Liver (tissue), 9 donors: ENCODE results near the gene SMOC2. TPM values are rescaled to one million over a fixed set of nuclear protein-coding genes. Genes with fewer than 3 reads are reported as not detected.
A peak's percentile ranks its signal among the peaks of the same experiment; 100 is the strongest.

Source experiments
- DNase-seq: peaks from one replicate; pipeline ENCODE4 v3.0.0-alpha.2; 2017; ENCODE audit warnings: low spot score
- H3K27ac ChIP-seq, 2 donors: one replicate each; pipeline ENCODE4 v1.7.0; 2013; ENCODE audit warnings: inconsistent platforms in 2 of 2, low read length in 2 of 2, control low read depth in 1 of 2, low read depth in 1 of 2, mild to moderate bottlenecking in 1 of 2
- H3K27me3 ChIP-seq, 4 donors: one replicate each; pipeline versions ENCODE4 v1.6.1 to v1.7.0; 2013; ENCODE audit warnings: low read length in 3 of 4, inconsistent platforms in 1 of 4, mild to moderate bottlenecking in 1 of 4, moderate library complexity in 1 of 4; ENCODE audit not compliant: control insufficient read depth in 4 of 4, insufficient read depth in 4 of 4
- H3K36me3 ChIP-seq, 4 donors: one replicate each; pipeline versions ENCODE4 v1.6.1 to v1.7.0; 2013; ENCODE audit warnings: low read length in 3 of 4, mild to moderate bottlenecking in 3 of 4, low read depth in 1 of 4, moderate library complexity in 1 of 4; ENCODE audit not compliant: control insufficient read depth in 4 of 4, insufficient read depth in 3 of 4
- H3K4me1 ChIP-seq, 4 donors: one replicate each; pipeline versions ENCODE4 v1.6.1 to v1.7.0; 2013; ENCODE audit warnings: low read length in 3 of 4, mild to moderate bottlenecking in 3 of 4, moderate library complexity in 1 of 4; ENCODE audit not compliant: control insufficient read depth in 4 of 4, insufficient read depth in 4 of 4
- H3K4me3 ChIP-seq, 3 donors: one replicate each; pipeline versions ENCODE4 v1.6.1 to v1.7.0; 2013; ENCODE audit warnings: low read length in 3 of 3, control low read depth in 1 of 3, low read depth in 1 of 3, mild to moderate bottlenecking in 1 of 3
- H3K9ac ChIP-seq, 2 donors: one replicate each; pipeline ENCODE4 v1.7.0; 2013; ENCODE audit warnings: low read length in 2 of 2, mild to moderate bottlenecking in 2 of 2, moderate library complexity in 2 of 2, control low read depth in 1 of 2, low read depth in 1 of 2
- H3K9me3 ChIP-seq, 4 donors: one replicate each; pipeline versions ENCODE4 v1.6.1 to v1.7.0; 2013; ENCODE audit warnings: low read length in 3 of 4; ENCODE audit not compliant: control insufficient read depth in 4 of 4
- CTCF ChIP-seq: fragments of 150-350 bp; IDR thresholded peaks from 2 replicates; pipeline ENCODE4 v1.5.1; 2017; ENCODE audit warnings: improper control_type of control experiment, low read depth, low read length; ENCODE audit not compliant: missing input control
- EGR1 ChIP-seq, 2 donors: IDR thresholded peaks; 2 replicates each; pipeline ENCODE4 v1.6.1; 2016 to 2018; ENCODE audit warnings: antibody characterized with exemption in 2 of 2, low read depth in 2 of 2
- FOXA1 ChIP-seq: IDR thresholded peaks from 2 replicates; pipeline ENCODE4 v1.6.1; 2016; ENCODE audit warnings: antibody characterized with exemption
- FOXA2 ChIP-seq: IDR thresholded peaks from 2 replicates; pipeline ENCODE4 v1.6.1; 2016; ENCODE audit warnings: antibody characterized with exemption
- HNF4A ChIP-seq, 2 donors: conservative IDR thresholded peaks; 2 replicates each; pipeline ENCODE4 v1.6.1; 2016; ENCODE audit warnings: antibody characterized with exemption in 2 of 2, mild to moderate bottlenecking in 2 of 2
- HNF4G ChIP-seq: IDR thresholded peaks from 2 replicates; pipeline ENCODE4 v1.6.1; 2016; ENCODE audit warnings: antibody characterized with exemption
- JUND ChIP-seq, 2 donors: IDR thresholded peaks; 2 replicates each; pipeline ENCODE4 v1.6.1; 2016; ENCODE audit warnings: antibody characterized with exemption in 2 of 2
- NR2F2 ChIP-seq: IDR thresholded peaks from 2 replicates; pipeline ENCODE4 v1.6.1; 2016; ENCODE audit warnings: antibody characterized with exemption
- RXRA ChIP-seq, 2 donors: IDR thresholded peaks; 2 replicates each; pipeline ENCODE4 v1.6.1; 2017 to 2018; ENCODE audit warnings: antibody characterized with exemption in 2 of 2, mild to moderate bottlenecking in 1 of 2
- TAF1 ChIP-seq: conservative IDR thresholded peaks from 2 replicates; pipeline ENCODE4 v1.6.1; 2016; ENCODE audit warnings: antibody characterized with exemption, mild to moderate bottlenecking
- YY1 ChIP-seq: IDR thresholded peaks from 2 replicates; pipeline ENCODE4 v1.6.1; 2016; ENCODE audit warnings: antibody characterized with exemption, mild to moderate bottlenecking
- WGBS: extraction: QIAGEN DNeasy Blood & Tissue Kit; methylation state at CpG from one replicate; pipeline ENCODE4 v1.1.7; 2013; 5-methylcytosine and 5-hydroxymethylcytosine counted together
- polyA plus RNA-seq, 2 donors: library from polyadenylated mRNA; stranded (reverse) in 1 of 2; unstranded in 1 of 2; fragments of 200-250 nt in 1 of 2; fragments of >200 nt in 1 of 2; fragmentation: Nextera tagmentation in 1 of 2; extraction: Ambion mirVana in 1 of 2; gene quantifications; one replicate each; pipeline versions ENCODE4 v1.2.1 to v1.2.3, GENCODE V29; 2013 to 2015
- total RNA-seq, 2 donors: library from RNA; depleted of rRNA; stranded (reverse); fragments of >200 nt; gene quantifications; one replicate each; pipeline ENCODE4 v1.2.3, GENCODE V29; 2014
- TF ChIP-seq, protein P1 (sequence below): IDR thresholded peaks from 2 replicates; pipeline ENCODE4 v1.6.1; 2016; ENCODE audit warnings: antibody characterized with exemption
- TF ChIP-seq, protein P2 (sequence below): IDR thresholded peaks from 2 replicates; pipeline ENCODE4 v1.6.1; 2016; ENCODE audit warnings: antibody characterized with exemption
- donor health status: healthy.
- donor health status: healthy.
- donor health status: healthy.
- donor health status: healthy.
- donor health status: healthy.

SMOC2 gene
- total and polyA plus RNA-seq, 4 donors, result 0.23 to 1.9 (median 1.1) TPM

- Histone ChIP-seq H3K9me3 (no peaks in the 10 kb centered on the region), H3K27ac (no peak overlapping the region), H3K9ac (no peak overlapping the region), H3K4me1 (no peaks in the 10 kb centered on the region), H3K36me3 (no peaks in the 10 kb centered on the region), H3K4me3 (no peak overlapping the region), H3K27me3 (no peaks in the 10 kb centered on the region)
- 63% methylated on average over 19 of the region's 19 CpGs for WGBS
- TF ChIP-seq CTCF (no peak), NR2F2 (no peak), FOXA2 (no peak), HNF4G (no peak), JUND (IDR thresholded peaks at IDR 0.05) (no peak), EGR1 (IDR thresholded peaks at IDR 0.05; ENCODE audit: low read depth in 2 of 2) (no peak), TAF1 (no peak), YY1 (no peak), RXRA (IDR thresholded peaks at IDR 0.05) (no peak)
- TF ChIP-seq, protein P1, sequence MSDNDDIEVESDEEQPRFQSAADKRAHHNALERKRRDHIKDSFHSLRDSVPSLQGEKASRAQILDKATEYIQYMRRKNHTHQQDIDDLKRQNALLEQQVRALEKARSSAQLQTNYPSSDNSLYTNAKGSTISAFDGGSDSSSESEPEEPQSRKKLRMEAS, result no peak
- peak; percentile 1 for DNase-seq
These were observed 23.1 kb upstream of the SMOC2 start for GRCh38 chr6:168417679-168418557.

- H3K4me1 ChIP-seq, result no peaks in the 10 kb centered on the region
- WGBS, result 80% methylated on average over 7 of the region's 7 CpGs
- TF ChIP-seq RXRA (IDR thresholded peaks at IDR 0.05) (no peak), NR2F2 (no peak), FOXA2 (no peak), YY1 (no peak), HNF4A (conservative IDR thresholded peaks at IDR 0.05) (no peak), HNF4G (no peak), FOXA1 (no peak)
- TF ChIP-seq, protein P1, result no peak
- TF ChIP-seq, protein P2, sequence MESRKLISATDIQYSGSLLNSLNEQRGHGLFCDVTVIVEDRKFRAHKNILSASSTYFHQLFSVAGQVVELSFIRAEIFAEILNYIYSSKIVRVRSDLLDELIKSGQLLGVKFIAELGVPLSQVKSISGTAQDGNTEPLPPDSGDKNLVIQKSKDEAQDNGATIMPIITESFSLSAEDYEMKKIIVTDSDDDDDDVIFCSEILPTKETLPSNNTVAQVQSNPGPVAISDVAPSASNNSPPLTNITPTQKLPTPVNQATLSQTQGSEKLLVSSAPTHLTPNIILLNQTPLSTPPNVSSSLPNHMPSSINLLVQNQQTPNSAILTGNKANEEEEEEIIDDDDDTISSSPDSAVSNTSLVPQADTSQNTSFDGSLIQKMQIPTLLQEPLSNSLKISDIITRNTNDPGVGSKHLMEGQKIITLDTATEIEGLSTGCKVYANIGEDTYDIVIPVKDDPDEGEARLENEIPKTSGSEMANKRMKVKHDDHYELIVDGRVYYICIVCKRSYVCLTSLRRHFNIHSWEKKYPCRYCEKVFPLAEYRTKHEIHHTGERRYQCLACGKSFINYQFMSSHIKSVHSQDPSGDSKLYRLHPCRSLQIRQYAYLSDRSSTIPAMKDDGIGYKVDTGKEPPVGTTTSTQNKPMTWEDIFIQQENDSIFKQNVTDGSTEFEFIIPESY, result no peak
These were observed 22.3 kb upstream of the SMOC2 start for GRCh38 chr6:168418711-168419121.

More at GRCh38 chr6:168418711-168419121, 22.3 kb upstream of the SMOC2 start:
- no peak overlapping the region for H3K9ac ChIP-seq
- peaks cover 0 to 2% (median 0%) of the 10 kb centered on the region in 4 donors for H3K27me3 ChIP-seq
- H3K9me3 ChIP-seq, result no peaks in the 10 kb centered on the region
- H3K4me3 ChIP-seq, result no peak overlapping the region
- no peaks in the 10 kb centered on the region for H3K36me3 ChIP-seq
- no peak for DNase-seq
- no peak overlapping the region for H3K27ac ChIP-seq
